ENCODE data around the gene SLC12A5.

SLC12A5 gene

GRCh38 chr20:46028772-46029371, at the start of gene SLC12A5:
TSS of gene SLC12A5 (plus strand) at chr20:46029215. CDS start at chr20:46029345, 130 bp downstream.
- no peaks in the 10 kb centered on the region for H3K9me3 ChIP-seq (replicated peaks; ENCODE audit: insufficient read depth, low read length)
- no peak for TF ChIP-seq EZH2phosphoT487 (IDR thresholded peaks at IDR 0.05; ENCODE audit: low read length)
- no peak for TF ChIP-seq EZH2 (optimal IDR thresholded peaks at IDR 0.05; ENCODE audit: low read depth, low read length)
- TF ChIP-seq CTCF (IDR thresholded peaks at IDR 0.05; ENCODE audit: low read length): no peak
- no peak within 1 kb of the TSS for H3K4me3 ChIP-seq (ENCODE audit: low read length)
- no peak within 1 kb of the TSS for H3K27ac ChIP-seq (ENCODE audit: low read length)
- H3K9me2 ChIP-seq (replicated peaks; ENCODE audit: insufficient read depth, low read length): no peaks in the 10 kb centered on the region
- no peaks in the 10 kb centered on the region for H3K36me3 ChIP-seq (replicated peaks; ENCODE audit: insufficient read depth, low read length)
- no peaks in the 10 kb centered on the region for H3K79me2 ChIP-seq (ENCODE audit: low read length)
- no peaks in the 10 kb centered on the region for H4K20me1 ChIP-seq (ENCODE audit: insufficient read depth, low read length)
- no peaks in the 10 kb centered on the region for H3K4me1 ChIP-seq (ENCODE audit: low read length)
- no peak within 1 kb of the TSS for H3K4me2 ChIP-seq (ENCODE audit: low read depth, low read length)
- DNase-seq: no peak
- H3K9ac ChIP-seq (ENCODE audit: low read length): no peak within 1 kb of the TSS
- no peaks in the 10 kb centered on the region for H3F3A ChIP-seq (ENCODE audit: insufficient read depth, low read length)
- peaks cover 77% of the 10 kb centered on the region for H3K27me3 ChIP-seq (replicated peaks; ENCODE audit: insufficient read depth, low read length)
- H2AFZ ChIP-seq (ENCODE audit: low read length): no peak within 1 kb of the TSS

- no peak overlapping the region for H3K27ac ChIP-seq (ENCODE audit: low read length)
- no peaks in the 10 kb centered on the region for H3K4me1 ChIP-seq (ENCODE audit: low read length)
- no peaks in the 10 kb centered on the region for H4K20me1 ChIP-seq (ENCODE audit: insufficient read depth, low read length)
- DNase-seq: no peak
- H3K9ac ChIP-seq (ENCODE audit: low read length): no peak overlapping the region
- H3K9me3 ChIP-seq (replicated peaks; ENCODE audit: insufficient read depth, low read length): no peaks in the 10 kb centered on the region
- no peaks in the 10 kb centered on the region for H3F3A ChIP-seq (ENCODE audit: insufficient read depth, low read length)
- TF ChIP-seq EZH2 (optimal IDR thresholded peaks at IDR 0.05; ENCODE audit: low read depth, low read length): no peak
- TF ChIP-seq CTCF (IDR thresholded peaks at IDR 0.05; ENCODE audit: low read length): no peak
- no peak for TF ChIP-seq EZH2phosphoT487 (IDR thresholded peaks at IDR 0.05; ENCODE audit: low read length)
- H3K4me2 ChIP-seq (ENCODE audit: low read depth, low read length): no peak overlapping the region
- H3K4me3 ChIP-seq (ENCODE audit: low read length): no peak overlapping the region
- no peaks in the 10 kb centered on the region for H3K9me2 ChIP-seq (replicated peaks; ENCODE audit: insufficient read depth, low read length)
- H3K27me3 ChIP-seq (replicated peaks; ENCODE audit: insufficient read depth, low read length): peaks cover 4% of the 10 kb centered on the region; the same call in 1 of the 2 replicates
- H2AFZ ChIP-seq (ENCODE audit: low read length): no peak overlapping the region
- no peaks in the 10 kb centered on the region for H3K36me3 ChIP-seq (replicated peaks; ENCODE audit: insufficient read depth, low read length)
- no peaks in the 10 kb centered on the region for H3K79me2 ChIP-seq (ENCODE audit: low read length)
Measured at GRCh38 chr20:45981261-45981660, 47.8 kb upstream of the SLC12A5 start.

GRCh38 chr20:45983279-45983743, 45.7 kb upstream of the SLC12A5 start:
- H3K9ac ChIP-seq (ENCODE audit: low read length): no peak overlapping the region
- H3K36me3 ChIP-seq (replicated peaks; ENCODE audit: insufficient read depth, low read length): no peaks in the 10 kb centered on the region
- H3K9me2 ChIP-seq (replicated peaks; ENCODE audit: insufficient read depth, low read length): no peaks in the 10 kb centered on the region
- H3K79me2 ChIP-seq (ENCODE audit: low read length): no peaks in the 10 kb centered on the region
- no peak overlapping the region for H3K4me3 ChIP-seq (ENCODE audit: low read length)
- no peak overlapping the region for H3K4me2 ChIP-seq (ENCODE audit: low read depth, low read length)
- H3K4me1 ChIP-seq (ENCODE audit: low read length): no peaks in the 10 kb centered on the region
- no peak overlapping the region for H2AFZ ChIP-seq (ENCODE audit: low read length)
- no peak overlapping the region for H3K27ac ChIP-seq (ENCODE audit: low read length)
- H3K27me3 ChIP-seq (replicated peaks; ENCODE audit: insufficient read depth, low read length): peaks cover 4% of the 10 kb centered on the region; the same call in 1 of the 2 replicates
- H4K20me1 ChIP-seq (ENCODE audit: insufficient read depth, low read length): no peaks in the 10 kb centered on the region
- DNase-seq: no peak
- H3F3A ChIP-seq (ENCODE audit: insufficient read depth, low read length): no peaks in the 10 kb centered on the region
- no peaks in the 10 kb centered on the region for H3K9me3 ChIP-seq (replicated peaks; ENCODE audit: insufficient read depth, low read length)
- TF ChIP-seq EZH2phosphoT487 (IDR thresholded peaks at IDR 0.05; ENCODE audit: low read length) (no peak), CTCF (IDR thresholded peaks at IDR 0.05; ENCODE audit: low read length) (no peak)
